Renal pelvis (tissue), 12 donors: ENCODE results near the gene AQR. TPM values are rescaled to one million over a fixed set of nuclear protein-coding genes. Genes with fewer than 3 reads are reported as not detected.

Experiments
- DNase-seq: peaks from one replicate; pipeline ENCODE4 v3.0.0-alpha.2; 2013
- long read RNA-seq, 16 experiments: transcript quantifications; one replicate each; lab custom pipeline, GENCODE V29; 2026
- polyA plus RNA-seq, 3 donors: library from polyadenylated mRNA; unstranded; fragments of 120-200 nt; gene quantifications; one replicate each; pipeline ENCODE4 v1.2.1, GENCODE V29; 2013; ENCODE audit not compliant: insufficient read length in 3 of 3

Gene AQR
- 10 to 100 TPM; 38.3 to 43.8 (median 39.3) TPM for polyA plus RNA-seq
- long read RNA-seq, donor 1, full-length matches to known transcripts, result 2 of 2 reads
- long read RNA-seq, donor 1, partial matches to known transcripts, result 0 of 2 reads
- long read RNA-seq, donor 1, other reads (novel, unspliced or antisense), result 0 of 2 reads
- long read RNA-seq, donor 2, full-length matches to known transcripts, result 5 of 5 reads
- long read RNA-seq, donor 2, partial matches to known transcripts, result 0 of 5 reads
- long read RNA-seq, donor 2, other reads (novel, unspliced or antisense), result 0 of 5 reads
- long read RNA-seq, donor 3, full-length matches to known transcripts, result 6 of 6 reads
- long read RNA-seq, donor 3, partial matches to known transcripts, result 0 of 6 reads
- long read RNA-seq, donor 3, other reads (novel, unspliced or antisense), result 0 of 6 reads
- long read RNA-seq, donor 4, full-length matches to known transcripts, result 5 of 11 reads
- long read RNA-seq, donor 4, partial matches to known transcripts, result 6 of 11 reads
- long read RNA-seq, donor 4, other reads (novel, unspliced or antisense), result 0 of 11 reads
- long read RNA-seq, donor 5, transcript AQR-205 (3 exons, 752 nt), result major isoform, 5 of 5 reads
- long read RNA-seq, donor 5, partial matches to known transcripts, result 0 of 5 reads
- long read RNA-seq, donor 5, other reads (novel, unspliced or antisense), result 0 of 5 reads
- long read RNA-seq, donor 6, full-length matches to known transcripts, result 6 of 6 reads
- long read RNA-seq, donor 6, partial matches to known transcripts, result 0 of 6 reads
- long read RNA-seq, donor 6, other reads (novel, unspliced or antisense), result 0 of 6 reads
- long read RNA-seq, donor 7, full-length matches to known transcripts, result 9 of 9 reads
- long read RNA-seq, donor 7, partial matches to known transcripts, result 0 of 9 reads
- long read RNA-seq, donor 7, other reads (novel, unspliced or antisense), result 0 of 9 reads
- long read RNA-seq, donor 8, full-length matches to known transcripts, result 5 of 5 reads
- long read RNA-seq, donor 8, partial matches to known transcripts, result 0 of 5 reads
- long read RNA-seq, donor 8, other reads (novel, unspliced or antisense), result 0 of 5 reads
- long read RNA-seq, donor 9, full-length matches to known transcripts, result 3 of 10 reads
- long read RNA-seq, donor 9, partial matches to known transcripts, result 7 of 10 reads
- long read RNA-seq, donor 9, other reads (novel, unspliced or antisense), result 0 of 10 reads
- long read RNA-seq, donor 10, transcript AQR-205 (3 exons, 752 nt), result major isoform, 5 of 12 reads
- long read RNA-seq, donor 10, partial matches to known transcripts, result 6 of 12 reads
- long read RNA-seq, donor 10, other reads (novel, unspliced or antisense), result 0 of 12 reads
- long read RNA-seq, donor 11, partial matches to known transcripts, result 0 of 3 reads
- long read RNA-seq, donor 11, other reads (novel, unspliced or antisense), result 0 of 3 reads
- long read RNA-seq, donor 12, partial matches to known transcripts, result 0 of 5 reads
- long read RNA-seq, donor 12, other reads (novel, unspliced or antisense), result 0 of 5 reads
- long read RNA-seq, donor 13, partial matches to known transcripts, result 0 of 5 reads
- long read RNA-seq, donor 13, other reads (novel, unspliced or antisense), result 0 of 5 reads
- long read RNA-seq, donor 14, result 0 reads
- long read RNA-seq, donor 15, result 0 reads
- long read RNA-seq, donor 16, full-length matches to known transcripts, result 5 of 5 reads
- long read RNA-seq, donor 16, partial matches to known transcripts, result 0 of 5 reads
- long read RNA-seq, donor 16, other reads (novel, unspliced or antisense), result 0 of 5 reads

DNA sequence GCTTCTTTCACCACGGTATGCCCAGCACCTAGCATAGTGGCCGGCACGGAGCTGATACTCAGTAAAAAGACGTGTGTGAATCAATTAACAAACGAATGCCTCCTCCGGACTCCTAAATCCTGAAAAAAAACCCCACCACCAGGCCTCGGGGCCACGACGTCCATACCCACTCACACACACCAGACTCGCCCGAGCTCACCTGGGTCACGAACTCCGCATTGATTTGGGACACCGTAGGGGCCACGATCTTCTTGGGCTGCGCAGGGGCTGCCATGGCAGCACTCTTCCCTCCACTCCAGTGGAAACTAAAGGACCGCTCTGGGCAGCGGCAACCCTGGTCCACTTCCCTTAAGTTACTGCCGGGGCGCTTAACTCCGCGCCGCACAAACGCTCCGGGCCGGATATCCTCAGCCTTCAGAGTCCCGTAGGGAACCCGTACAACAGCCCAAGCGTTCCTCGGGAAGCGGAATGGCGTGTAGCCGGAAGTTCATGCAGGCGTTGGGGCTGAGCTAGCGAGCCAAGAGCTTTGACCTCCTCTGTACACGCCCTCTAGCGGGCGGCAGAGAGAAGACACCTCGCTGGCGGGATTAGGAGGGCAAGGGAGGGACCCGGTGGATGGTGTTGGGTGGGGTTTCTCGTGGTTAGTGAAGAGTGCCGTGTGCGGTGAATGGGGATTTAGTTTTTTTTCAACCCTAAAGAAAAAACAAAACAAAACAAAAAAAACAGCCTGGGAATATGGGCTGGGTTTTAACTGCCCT is at the start of gene AQR:
Gene AQR (minus strand): TSS at position 403 of the 758 bp plus-strand sequence. CDS start 129 bp downstream, at position 274.
- peak; percentile 96 for DNase-seq

DNA sequence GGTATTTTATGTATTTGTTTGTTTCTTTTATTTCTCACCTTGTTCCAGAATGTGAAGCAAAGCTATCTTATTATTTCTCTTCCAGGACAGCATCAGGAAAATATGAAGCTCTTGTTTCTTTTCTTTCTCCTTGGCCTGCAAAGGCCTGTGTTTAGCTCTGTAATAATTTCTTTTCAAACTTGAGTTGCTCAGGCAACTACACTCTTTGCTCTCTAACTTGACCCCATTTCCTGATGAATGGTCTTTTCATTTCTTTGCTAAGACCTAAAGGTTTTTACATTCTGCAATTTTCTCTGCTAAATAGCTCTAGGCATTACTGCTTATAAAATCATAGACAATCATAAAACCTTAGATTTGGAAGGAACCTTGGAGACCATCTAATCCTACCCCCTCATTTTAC is 44.7 kb upstream of the AQR start:
- DNase-seq, result no peak

DNA sequence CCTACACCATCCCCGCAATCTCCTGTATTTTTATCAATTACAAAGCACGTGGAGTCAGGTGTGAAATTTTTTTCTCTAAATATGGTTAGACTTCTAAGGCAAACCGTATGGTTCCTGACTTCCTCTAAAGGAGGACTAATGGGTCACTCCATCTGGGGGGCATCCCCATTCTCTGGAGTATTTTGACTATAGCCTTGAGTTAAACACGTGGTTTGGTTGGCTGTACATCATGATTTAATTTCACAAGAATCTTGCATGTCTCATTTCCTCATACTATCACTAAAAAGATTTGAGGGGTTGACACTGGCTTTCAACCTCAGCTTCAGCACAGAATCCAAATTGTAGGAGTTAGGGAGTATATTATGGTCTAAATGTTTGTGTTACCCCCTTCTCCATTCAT is 43.8 kb upstream of the AQR start:
- no peak for DNase-seq

DNA sequence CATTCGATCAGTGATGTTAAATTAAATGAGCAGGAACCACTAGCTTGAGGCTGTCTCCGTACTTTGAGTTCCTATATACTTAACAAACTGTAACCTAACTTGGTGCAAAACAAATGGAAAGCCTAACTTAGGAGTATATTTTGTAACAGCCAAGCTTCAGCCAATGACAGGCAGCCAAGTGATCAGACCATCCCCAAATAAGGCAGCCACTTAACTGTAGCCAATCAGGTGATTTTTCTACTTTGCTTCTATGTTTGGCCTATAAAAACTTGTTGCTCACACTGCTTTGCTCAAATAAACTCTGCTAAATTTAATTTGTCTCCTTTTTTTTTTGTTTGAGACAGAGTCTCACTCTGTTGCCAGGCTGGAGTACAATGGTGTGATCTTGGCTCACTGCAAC is 37.9 kb upstream of the AQR start:
- DNase-seq, result no peak

DNA sequence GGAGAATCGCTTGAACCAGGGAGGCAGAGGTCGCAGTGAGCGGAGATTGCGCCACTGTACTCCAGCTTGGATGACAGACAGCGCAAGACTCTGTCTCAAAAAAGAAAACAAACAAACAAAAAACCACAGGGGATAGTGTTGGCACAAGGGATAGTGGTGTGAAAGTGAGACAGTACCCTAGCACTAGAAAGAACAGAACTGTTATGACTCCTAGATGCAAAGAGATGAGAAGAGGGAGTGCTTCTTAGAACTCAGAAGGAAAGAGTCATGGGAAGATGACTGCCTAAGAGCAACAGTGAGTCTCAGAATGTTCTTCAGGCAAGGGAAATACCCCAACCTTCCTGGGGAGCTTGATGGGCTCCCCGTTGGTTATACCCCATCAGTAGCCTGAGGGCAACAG is 36.4 kb upstream of the AQR start:
- no peak for DNase-seq

DNA sequence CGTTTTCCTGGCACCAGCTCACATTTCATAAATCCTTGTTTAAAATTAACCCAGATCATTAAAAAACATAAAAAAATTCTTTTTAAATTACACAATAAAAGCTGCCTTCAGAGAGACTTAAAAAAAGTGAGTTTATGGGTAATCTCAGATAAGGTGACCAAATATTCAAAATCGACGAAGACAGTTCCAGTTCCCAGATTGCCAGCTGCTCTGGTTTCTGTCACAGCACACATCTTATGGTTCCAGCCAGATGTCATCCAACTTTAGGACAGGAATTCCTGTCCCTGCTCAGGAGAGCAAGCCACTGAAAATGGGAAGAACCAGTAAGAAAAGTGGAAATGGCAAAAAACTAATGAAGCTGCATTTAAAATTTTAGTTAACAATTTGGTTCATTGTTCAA is 34.4 kb upstream of the AQR start:
- DNase-seq, result no peak

DNA sequence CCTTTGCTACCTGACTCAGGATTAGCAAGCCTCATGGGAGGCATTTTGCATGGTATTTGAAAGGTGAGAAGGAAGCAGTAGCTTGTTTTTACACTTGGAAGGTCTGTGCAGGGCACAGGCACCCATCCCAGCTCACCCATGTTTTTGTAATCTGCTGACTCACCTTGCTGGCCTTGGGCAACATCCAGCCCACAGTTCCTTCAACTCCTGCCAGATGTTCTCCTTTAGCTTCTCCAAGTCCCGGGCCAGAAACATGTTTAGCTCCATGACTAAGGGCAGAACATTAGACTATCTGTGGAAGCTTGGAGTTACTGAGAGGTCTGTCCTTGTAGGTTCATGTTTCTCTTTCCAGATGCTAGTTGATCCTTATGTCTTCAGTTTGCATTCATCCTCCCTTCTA is 31.0 kb upstream of the AQR start:
- DNase-seq, result no peak

DNA sequence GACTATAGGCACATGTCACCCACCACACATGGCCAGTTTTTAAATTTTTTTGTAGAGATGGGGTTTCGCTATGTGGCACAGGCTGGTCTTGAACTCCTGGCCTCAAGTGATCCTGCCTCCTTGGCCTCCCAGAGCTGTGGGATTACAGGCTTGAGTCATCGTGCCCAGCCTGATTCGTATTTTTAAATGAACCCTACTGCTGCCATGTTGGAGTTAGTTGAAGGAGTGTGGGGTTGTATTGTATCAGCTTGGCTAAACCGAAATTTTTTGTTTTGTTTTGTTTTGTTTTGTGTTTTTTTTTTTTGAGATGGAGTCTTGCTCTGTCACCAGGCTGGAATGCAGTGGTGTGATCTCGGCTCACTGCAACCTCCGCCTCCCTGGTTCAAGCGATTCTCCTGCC is 30.4 kb upstream of the AQR start:
- DNase-seq, result no peak

DNA sequence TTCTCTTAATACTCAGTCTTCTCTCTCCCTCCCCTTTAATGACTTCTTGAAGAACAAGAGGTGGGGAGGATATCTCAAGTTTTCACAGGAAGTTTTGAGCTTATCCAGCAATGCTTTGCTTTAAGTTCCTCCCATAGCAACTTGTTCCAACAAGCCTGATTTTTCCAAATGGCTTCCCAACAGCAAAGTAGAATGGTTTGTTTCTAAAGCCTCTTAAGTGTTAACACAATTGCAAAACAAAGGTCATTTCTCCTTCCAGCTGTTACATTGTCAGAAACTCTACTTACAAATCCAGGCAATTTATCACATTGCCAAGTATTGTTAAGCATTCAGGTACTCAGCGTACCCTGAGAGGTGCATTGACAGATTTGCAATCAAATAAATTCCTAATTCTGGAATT is 25.4 kb upstream of the AQR start:
- no peak for DNase-seq

DNA sequence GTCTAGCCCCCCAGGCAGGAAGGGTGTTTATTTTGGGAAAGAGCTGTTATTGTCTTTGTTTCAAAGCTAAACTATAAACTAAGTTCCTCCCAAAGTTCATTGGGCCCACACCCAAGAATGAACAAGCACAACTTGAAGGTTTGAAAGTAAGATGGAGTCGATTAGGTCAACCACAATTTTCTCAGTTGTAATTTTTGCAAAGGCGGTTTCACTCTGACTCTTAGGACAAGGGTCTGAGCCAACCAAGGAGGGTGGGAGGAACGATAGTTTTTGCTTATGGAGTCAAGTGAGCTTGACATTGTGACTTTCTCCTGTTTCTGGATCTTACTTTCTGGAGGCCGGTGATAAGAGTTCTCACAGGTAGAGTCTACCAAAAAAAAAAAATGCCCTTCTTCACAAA is 24.3 kb upstream of the AQR start:
- DNase-seq, result no peak

DNA sequence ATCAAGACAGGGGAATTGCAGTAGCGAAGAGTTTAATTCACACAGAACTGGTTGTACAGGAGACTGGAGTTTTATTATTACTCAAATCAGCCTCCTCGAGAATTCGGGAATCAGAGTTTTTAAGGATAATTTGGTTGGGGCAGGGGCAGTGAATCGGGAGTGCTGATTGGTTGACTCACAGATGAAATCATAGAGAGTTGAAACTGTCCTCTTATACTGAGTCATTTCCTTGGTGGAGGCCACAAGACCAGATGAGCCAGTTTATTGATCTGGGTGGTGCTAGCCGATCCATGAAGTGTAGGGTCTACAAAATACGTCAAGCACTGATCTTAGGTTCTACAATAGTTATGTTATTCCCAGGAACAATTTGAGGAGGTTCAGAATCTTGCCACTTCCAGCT is 23.9 kb upstream of the AQR start:
- no peak for DNase-seq

DNA sequence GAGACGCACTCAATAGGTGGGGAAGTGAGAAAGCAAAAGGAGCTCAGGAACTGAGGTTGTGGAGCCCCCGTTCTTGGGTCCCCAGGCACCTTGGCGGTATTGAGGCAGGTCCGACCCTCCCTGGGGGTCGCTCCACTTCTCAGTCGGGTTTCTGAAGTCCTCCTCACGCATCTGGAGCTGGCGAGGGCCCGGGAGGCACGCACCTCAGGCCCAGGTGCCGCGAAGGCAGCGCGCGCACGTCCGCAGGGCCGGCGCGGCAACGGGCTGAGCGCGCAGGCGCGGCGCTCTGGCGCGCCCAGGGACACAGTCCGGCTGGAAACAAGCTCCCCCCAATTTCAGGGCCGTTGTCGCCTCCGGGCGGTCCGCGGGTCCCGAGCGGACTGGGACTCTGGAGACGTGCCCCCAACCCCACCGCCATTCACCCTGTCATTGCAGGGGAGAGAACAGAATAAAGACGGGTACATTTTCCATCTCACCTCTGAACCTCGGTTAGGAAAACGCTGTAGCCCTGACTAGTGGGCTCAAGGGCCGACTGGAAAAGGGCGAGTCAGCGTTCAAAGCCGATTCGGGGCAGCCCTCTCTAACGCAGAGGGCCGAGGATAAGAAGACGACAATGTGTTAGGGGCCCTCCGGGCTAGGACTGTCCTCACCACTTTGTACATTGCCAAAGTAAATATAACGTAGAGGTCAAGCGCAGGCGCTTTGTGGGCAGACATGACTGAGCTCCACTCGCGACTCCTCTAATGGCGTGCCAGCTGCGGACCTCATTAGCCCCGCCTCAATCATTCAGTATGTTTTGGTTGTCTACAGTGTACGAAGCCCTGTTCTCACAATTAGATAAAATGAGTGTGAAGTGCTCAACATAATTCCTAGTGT is 18.7 kb upstream of the AQR start, which contains the start of gene ZNF770:
Gene ZNF770 (minus strand): TSS at position 261 of the 876 bp plus-strand sequence. CDS start 4,853 bp downstream, outside the sequence.
- peak; percentile 75 for DNase-seq

DNA sequence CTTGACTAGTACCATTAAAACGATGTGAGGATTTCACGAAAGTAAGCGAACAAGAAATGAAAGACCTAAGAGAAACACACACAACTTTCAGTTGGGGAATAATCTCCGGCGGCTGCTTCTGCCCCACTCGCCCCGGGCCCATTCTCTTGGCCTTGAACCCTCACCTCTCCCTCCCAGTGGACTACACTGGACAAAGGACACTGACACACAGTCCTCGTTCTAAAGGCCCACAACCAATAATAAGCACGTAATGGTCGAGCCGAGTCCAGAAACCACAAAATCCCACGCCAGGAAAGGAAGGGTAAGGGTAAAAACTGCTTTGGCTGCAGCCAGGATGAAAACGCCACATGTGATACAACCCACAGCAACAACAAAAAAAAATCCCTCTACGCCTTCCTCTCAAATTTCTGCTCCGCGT is 18.1 kb upstream of the AQR start:
- DNase-seq, result no peak

DNA sequence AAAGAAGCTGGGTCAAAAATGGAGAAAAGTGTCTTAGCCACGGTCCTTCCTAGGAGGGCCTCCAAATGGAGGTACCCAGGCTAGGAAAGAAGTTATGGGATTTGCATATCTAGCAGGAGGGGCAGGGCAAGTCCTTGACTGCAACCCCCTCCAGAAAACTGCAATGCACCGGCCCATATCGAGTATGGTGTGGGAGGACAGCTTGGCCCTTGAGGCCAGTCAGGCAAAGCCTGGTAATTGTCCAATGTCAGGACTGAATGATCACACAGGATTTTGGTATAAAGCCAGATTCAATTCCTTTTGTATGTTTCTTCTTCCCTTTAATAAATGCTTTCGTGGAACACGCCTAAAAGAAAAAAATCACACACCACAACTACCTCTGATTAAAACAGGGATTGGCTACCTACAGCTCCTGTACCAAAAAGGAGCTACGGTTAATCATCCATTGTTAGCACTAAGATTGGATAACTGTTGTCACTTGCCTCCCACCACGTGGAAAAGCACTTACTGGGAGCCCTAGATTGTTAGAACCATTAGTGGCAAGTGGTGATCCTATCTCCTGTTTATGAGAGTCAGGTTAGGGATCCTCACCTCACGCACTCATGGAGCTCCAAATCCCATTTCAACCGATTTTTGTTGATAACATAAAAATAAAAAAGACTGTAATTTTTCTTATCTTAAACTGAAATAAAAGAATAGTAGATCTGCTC is 17.4 kb upstream of the AQR start:
- peak; percentile 67 for DNase-seq

DNA sequence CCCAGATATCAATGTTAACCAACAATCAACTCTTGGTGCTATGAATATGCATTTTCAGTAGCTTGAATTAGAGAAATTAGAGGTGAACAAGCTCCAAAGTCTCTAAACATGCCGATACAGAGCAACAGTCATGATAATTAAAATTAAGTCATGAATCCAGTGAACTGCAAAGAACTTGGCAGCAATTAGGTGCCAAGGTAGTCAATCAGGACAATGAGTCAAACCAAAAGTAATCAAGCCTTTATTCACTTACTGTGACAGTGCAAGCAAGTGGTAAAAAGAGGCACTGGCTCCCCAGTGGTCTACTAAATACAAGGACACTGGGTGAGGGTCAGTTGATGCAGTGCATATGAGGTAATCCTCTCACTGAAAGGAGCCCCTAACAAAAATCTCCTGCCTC is 16.8 kb upstream of the AQR start:
- DNase-seq, result no peak

DNA sequence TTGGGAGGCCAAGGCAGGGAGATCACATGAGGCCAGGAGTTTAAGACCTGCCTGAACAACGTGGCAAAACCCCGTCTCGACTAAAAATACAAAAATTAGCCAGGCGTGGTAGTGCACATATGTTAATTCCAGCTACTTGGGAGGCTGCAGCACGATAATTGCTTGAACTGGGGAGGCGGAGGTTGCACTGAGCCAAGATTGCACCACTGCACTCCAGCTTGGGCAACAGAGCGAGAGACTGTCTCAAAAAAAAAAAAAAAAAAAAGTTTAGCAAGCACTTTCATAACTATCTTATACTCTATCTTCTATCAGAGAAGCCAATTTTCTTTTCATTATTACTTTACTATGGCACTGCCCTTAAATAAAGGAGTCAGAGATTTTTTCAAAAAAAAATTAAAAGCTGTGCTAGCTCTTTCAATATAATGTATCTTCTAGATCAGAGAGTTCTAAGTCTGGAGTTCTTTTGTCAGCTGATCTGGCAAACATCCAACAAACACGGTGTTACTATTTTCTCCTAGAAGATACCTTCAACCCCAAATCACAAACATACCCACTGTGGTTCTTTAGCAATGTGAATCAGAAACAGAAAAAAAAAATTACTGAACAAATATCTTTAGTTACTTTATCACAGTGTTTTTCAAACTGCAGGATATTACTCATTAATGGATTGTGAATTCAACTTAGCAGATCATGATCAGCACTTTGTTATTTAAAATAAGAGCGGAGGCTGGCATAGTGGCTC is 15.5 kb upstream of the AQR start:
- DNase-seq, result no peak

DNA sequence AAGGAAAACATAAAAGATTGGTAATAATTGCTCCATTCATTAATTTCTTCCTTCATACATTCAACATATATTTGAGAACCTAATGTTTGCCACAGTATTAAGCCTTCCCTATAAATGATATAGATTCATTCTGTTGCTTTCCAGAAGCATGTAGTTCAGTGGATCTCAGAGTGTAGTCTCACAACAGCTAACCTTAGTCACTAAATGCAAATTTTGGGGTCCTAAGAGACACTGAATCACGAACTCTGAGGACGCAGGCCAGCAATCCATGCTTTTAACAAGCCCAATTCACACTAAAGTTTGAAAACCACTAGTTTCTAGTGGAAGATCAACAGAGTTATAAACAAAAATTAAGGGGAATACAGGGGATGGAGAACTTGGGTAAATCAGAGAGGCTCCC is 7.2 kb upstream of the AQR start:
- no peak for DNase-seq

DNA sequence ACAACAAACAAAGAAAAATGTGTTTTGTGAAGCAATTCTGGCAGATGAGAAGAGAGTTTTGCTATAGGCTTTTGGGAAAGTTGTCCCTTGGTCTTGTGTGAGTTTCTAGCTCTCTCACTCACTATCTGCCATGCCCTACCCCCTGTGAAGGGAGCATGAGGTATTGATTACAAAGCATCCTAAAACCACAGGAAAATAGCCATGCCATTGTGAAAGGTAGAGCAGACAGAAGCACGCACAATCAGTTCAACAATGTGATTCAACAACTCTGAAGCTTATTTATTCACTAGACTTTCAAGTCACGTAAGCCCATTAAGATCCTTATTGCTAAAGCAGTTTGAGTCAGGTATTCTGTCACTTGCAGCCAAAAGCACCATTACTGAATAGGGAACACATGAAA is 6.5 kb upstream of the AQR start:
- DNase-seq, result no peak
